Activated CD4-positive, alpha-beta T cell treated with anti-CD3 and anti-CD28 coated beads, Interleukin-2, amount 10 ng/mL, durations not matched to agents 24 days and 14 days (primary cell): ENCODE data around the gene MAMLD1. TPM values are rescaled to one million over a fixed set of nuclear protein-coding genes. Genes with fewer than 3 reads are reported as not detected.
A peak's percentile ranks its signal among the peaks of the same experiment; 100 is the strongest.

Experiments
- DNase-seq: peaks from one replicate; pipeline ENCODE4 v3.0.0; 2022
- H3K27ac Mint-ChIP-seq: one replicate; pipeline ENCODE4 v1.8.0; 2022; ENCODE audit warnings: mild to moderate bottlenecking, mixed read lengths
- H3K27me3 Mint-ChIP-seq: one replicate; pipeline ENCODE4 v1.8.0; 2022; ENCODE audit warnings: mixed read lengths
- H3K36me3 Mint-ChIP-seq: one replicate; pipeline ENCODE4 v1.8.0; 2022; ENCODE audit warnings: low read depth, mild to moderate bottlenecking, mixed read lengths
- H3K4me1 Mint-ChIP-seq: one replicate; pipeline ENCODE4 v1.8.0; 2021; ENCODE audit warnings: mixed read lengths
- H3K4me3 Mint-ChIP-seq: one replicate; pipeline ENCODE4 v1.8.0; 2022; ENCODE audit warnings: mild to moderate bottlenecking, moderate library complexity, mixed read lengths
- H3K9me3 Mint-ChIP-seq: one replicate; pipeline ENCODE4 v1.8.0; 2021; ENCODE audit warnings: mixed read lengths
- intact Hi-C: fragments of 100-400 bp; cut with micrococcal nuclease; formaldehyde crosslinking; loops from one replicate; pipeline ENCODE4 v1.15.1; 2023
- total RNA-seq: library from RNA; stranded (reverse); gene quantifications from 2 replicates; pipeline ENCODE4 v1.2.3, GENCODE V29; 2022

The MAMLD1 gene
- total RNA-seq, 1 donor from 2014 or later = 14.2 TPM

- intact Hi-C loops = no loop called here
- H3K36me3 Mint-ChIP-seq = peaks cover 9% of the 10 kb centered on the region
- peaks cover 15% of the 10 kb centered on the region for H3K4me1 Mint-ChIP-seq
- no peak overlapping the region for H3K4me3 Mint-ChIP-seq
- no peaks in the 10 kb centered on the region for H3K27me3 Mint-ChIP-seq
- no peaks in the 10 kb centered on the region for H3K9me3 Mint-ChIP-seq
- no peak for DNase-seq
- H3K27ac Mint-ChIP-seq = no peak overlapping the region
Measured at GRCh38 chrX:150405006-150405405, 41.9 kb downstream of the MAMLD1 start.

GRCh38 chrX:150405576-150405975, 42.5 kb downstream of the MAMLD1 start:
- no peak overlapping the region for H3K27ac Mint-ChIP-seq
- no peaks in the 10 kb centered on the region for H3K27me3 Mint-ChIP-seq
- peaks cover 21% of the 10 kb centered on the region for H3K4me1 Mint-ChIP-seq
- H3K4me3 Mint-ChIP-seq = no peak overlapping the region
- H3K36me3 Mint-ChIP-seq = peaks cover 14% of the 10 kb centered on the region
- no peaks in the 10 kb centered on the region for H3K9me3 Mint-ChIP-seq
- intact Hi-C loops = no loop called here
- DNase-seq = no peak

GRCh38 chrX:150406596-150406995, 43.5 kb downstream of the MAMLD1 start:
- H3K27ac Mint-ChIP-seq = no peak overlapping the region
- peaks cover 31% of the 10 kb centered on the region for H3K4me1 Mint-ChIP-seq
- intact Hi-C loops = no loop called here
- no peaks in the 10 kb centered on the region for H3K9me3 Mint-ChIP-seq
- H3K4me3 Mint-ChIP-seq = no peak overlapping the region
- H3K36me3 Mint-ChIP-seq = peaks cover 15% of the 10 kb centered on the region
- no peaks in the 10 kb centered on the region for H3K27me3 Mint-ChIP-seq
- no peak for DNase-seq

- no peak for DNase-seq
- Mint-ChIP-seq H3K36me3 (peaks cover 18% of the 10 kb centered on the region), H3K4me1 (peaks cover 34% of the 10 kb centered on the region), H3K9me3 (no peaks in the 10 kb centered on the region), H3K27me3 (no peaks in the 10 kb centered on the region), H3K27ac (no peak overlapping the region), H3K4me3 (no peak overlapping the region)
- intact Hi-C loops = no loop called here
Measured at GRCh38 chrX:150408007-150408406, 44.9 kb downstream of the MAMLD1 start.

- intact Hi-C loops = no loop called here
- Mint-ChIP-seq H3K9me3 (no peaks in the 10 kb centered on the region), H3K27me3 (no peaks in the 10 kb centered on the region)
Measured at GRCh38 chrX:150408561-150408960, 45.4 kb downstream of the MAMLD1 start.

GRCh38 chrX:150409486-150409885, 46.4 kb downstream of the MAMLD1 start:
- H3K36me3 Mint-ChIP-seq = peaks cover 22% of the 10 kb centered on the region
- DNase-seq = no peak
- no peaks in the 10 kb centered on the region for H3K27me3 Mint-ChIP-seq
- H3K27ac Mint-ChIP-seq = no peak overlapping the region
- intact Hi-C loops = no loop called here
- H3K9me3 Mint-ChIP-seq = no peaks in the 10 kb centered on the region
- peaks cover 32% of the 10 kb centered on the region for H3K4me1 Mint-ChIP-seq
- no peak overlapping the region for H3K4me3 Mint-ChIP-seq

More at GRCh38 chrX:150408561-150408960, 45.4 kb downstream of the MAMLD1 start:
- Mint-ChIP-seq H3K27ac (no peak overlapping the region), H3K4me1 (peaks cover 33% of the 10 kb centered on the region), H3K36me3 (peaks cover 20% of the 10 kb centered on the region), H3K4me3 (no peak overlapping the region)
- DNase-seq = no peak

- peak overlapping the region; percentile 43 for H3K4me3 Mint-ChIP-seq
- peak; percentile 50 for DNase-seq
- H3K9me3 Mint-ChIP-seq = no peaks in the 10 kb centered on the region
- intact Hi-C loops = loop anchor here (5.0 kb wide), 1 partner anchor 43 kb away; no protein-coding TSS in a partner anchor
- no peaks in the 10 kb centered on the region for H3K27me3 Mint-ChIP-seq
- H3K4me1 Mint-ChIP-seq = peaks cover 32% of the 10 kb centered on the region
- peaks cover 23% of the 10 kb centered on the region for H3K36me3 Mint-ChIP-seq
- no peak overlapping the region for H3K27ac Mint-ChIP-seq
Measured at GRCh38 chrX:150409964-150410363, 46.8 kb downstream of the MAMLD1 start.

- H3K4me3 Mint-ChIP-seq = peak overlapping the region; percentile 43
- H3K9me3 Mint-ChIP-seq = no peaks in the 10 kb centered on the region
- peaks cover 25% of the 10 kb centered on the region for H3K36me3 Mint-ChIP-seq
- no peaks in the 10 kb centered on the region for H3K27me3 Mint-ChIP-seq
- intact Hi-C loops = loop anchor here (5.0 kb wide), 1 partner anchor 43 kb away; no protein-coding TSS in a partner anchor
- peak; percentile 76 for DNase-seq
- peak overlapping the region; percentile 32 for H3K27ac Mint-ChIP-seq
- peaks cover 32% of the 10 kb centered on the region for H3K4me1 Mint-ChIP-seq
Measured at GRCh38 chrX:150410513-150410912, 47.4 kb downstream of the MAMLD1 start.

GRCh38 chrX:150411656-150412055, 48.5 kb downstream of the MAMLD1 start:
- no peak overlapping the region for H3K27ac Mint-ChIP-seq
- H3K4me1 Mint-ChIP-seq = peaks cover 32% of the 10 kb centered on the region
- intact Hi-C loops = loop anchor here (5.0 kb wide), 1 partner anchor 44 kb away; no protein-coding TSS in a partner anchor
- H3K9me3 Mint-ChIP-seq = no peaks in the 10 kb centered on the region
- H3K27me3 Mint-ChIP-seq = no peaks in the 10 kb centered on the region
- H3K4me3 Mint-ChIP-seq = no peak overlapping the region
- DNase-seq = no peak
- H3K36me3 Mint-ChIP-seq = peaks cover 25% of the 10 kb centered on the region

GRCh38 chrX:150414228-150414627, 51.1 kb downstream of the MAMLD1 start:
- Mint-ChIP-seq H3K27ac (no peak overlapping the region), H3K36me3 (peaks cover 21% of the 10 kb centered on the region), H3K4me1 (peaks cover 25% of the 10 kb centered on the region), H3K4me3 (no peak overlapping the region), H3K27me3 (no peaks in the 10 kb centered on the region), H3K9me3 (no peaks in the 10 kb centered on the region)
- DNase-seq = no peak
- intact Hi-C loops = loop anchor here (5.0 kb wide), 1 partner anchor 47 kb away; no protein-coding TSS in a partner anchor

GRCh38 chrX:150416469-150416868, 53.4 kb downstream of the MAMLD1 start:
- DNase-seq = no peak
- no peak overlapping the region for H3K4me3 Mint-ChIP-seq
- H3K4me1 Mint-ChIP-seq = peaks cover 6% of the 10 kb centered on the region
- H3K36me3 Mint-ChIP-seq = peaks cover 10% of the 10 kb centered on the region
- H3K9me3 Mint-ChIP-seq = no peaks in the 10 kb centered on the region
- H3K27me3 Mint-ChIP-seq = no peaks in the 10 kb centered on the region
- no peak overlapping the region for H3K27ac Mint-ChIP-seq
- intact Hi-C loops = no loop called here

- Mint-ChIP-seq H3K36me3 (no peaks in the 10 kb centered on the region), H3K9me3 (no peaks in the 10 kb centered on the region), H3K27me3 (no peaks in the 10 kb centered on the region), H3K4me1 (no peaks in the 10 kb centered on the region), H3K27ac (no peak overlapping the region), H3K4me3 (no peak overlapping the region)
- intact Hi-C loops = no loop called here
- DNase-seq = no peak
Measured at GRCh38 chrX:150421816-150422215, 58.7 kb downstream of the MAMLD1 start.

- intact Hi-C loops = no loop called here
- no peaks in the 10 kb centered on the region for H3K27me3 Mint-ChIP-seq
- peak overlapping the region; percentile 11 for H3K27ac Mint-ChIP-seq
- peak; percentile 16 for DNase-seq
- H3K36me3 Mint-ChIP-seq = peaks cover 2% of the 10 kb centered on the region
- peaks cover 3% of the 10 kb centered on the region for H3K4me1 Mint-ChIP-seq
- peaks cover 8% of the 10 kb centered on the region for H3K9me3 Mint-ChIP-seq
- H3K4me3 Mint-ChIP-seq = no peak overlapping the region
Measured at GRCh38 chrX:150429594-150429993, 66.5 kb downstream of the MAMLD1 start.

GRCh38 chrX:150436195-150436594, 73.1 kb downstream of the MAMLD1 start:
- H3K27me3 Mint-ChIP-seq = no peaks in the 10 kb centered on the region
- intact Hi-C loops = no loop called here
- no peak overlapping the region for H3K27ac Mint-ChIP-seq
- peaks cover 8% of the 10 kb centered on the region for H3K4me1 Mint-ChIP-seq
- H3K36me3 Mint-ChIP-seq = peaks cover 16% of the 10 kb centered on the region
- no peak overlapping the region for H3K4me3 Mint-ChIP-seq
- no peak for DNase-seq
- H3K9me3 Mint-ChIP-seq = peaks cover 20% of the 10 kb centered on the region

- no peak for DNase-seq
- H3K9me3 Mint-ChIP-seq = peaks cover 20% of the 10 kb centered on the region
- peaks cover 8% of the 10 kb centered on the region for H3K4me1 Mint-ChIP-seq
- peaks cover 16% of the 10 kb centered on the region for H3K36me3 Mint-ChIP-seq
- no peaks in the 10 kb centered on the region for H3K27me3 Mint-ChIP-seq
- H3K4me3 Mint-ChIP-seq = no peak overlapping the region
- intact Hi-C loops = no loop called here
- H3K27ac Mint-ChIP-seq = no peak overlapping the region
Measured at GRCh38 chrX:150438165-150438564, 75.0 kb downstream of the MAMLD1 start.
